Left ventricle myocardium superior (tissue), 1 donor: ENCODE data around the gene ZNF385A. TPM values are rescaled to one million over a fixed set of nuclear protein-coding genes. Genes with fewer than 3 reads are reported as not detected.
A peak's percentile ranks its signal among the peaks of the same experiment; 100 is the strongest.
"Not testable (repeated sequence)": the region's sequence is repeated elsewhere in the genome, so short reads cannot be mapped to it uniquely, and the experiment has no call there.

Experiments used
- ATAC-seq: fragments of 200-7000 bp; cut with Tn5 transposase; one replicate; pipeline ENCODE4 v1.9.1; 2020; ENCODE audit warnings: mild to moderate bottlenecking, moderate library complexity
- DNase-seq: peaks from one replicate; pipeline ENCODE4 v3.0.0-alpha.2; 2020
- intact Hi-C: fragments of 100-400 bp; cut with micrococcal nuclease; formaldehyde crosslinking; loops from one replicate; pipeline ENCODE4 v1.11.0; 2022
- total RNA-seq: library from RNA; stranded (reverse); fragmentation: NEBNext Ultra II Directional; extraction: Animal tissue kit (Norgen Biotek cat#: 25700); gene quantifications from one replicate; pipeline ENCODE4 v1.2.1, GENCODE V29; 2021
- donor health status: DM: no; HTN: yes; CAD: no; lungs with severe emphysema.

Gene ZNF385A
- total RNA-seq, 1 donor from 2014 or later: 7.7 TPM

DNA sequence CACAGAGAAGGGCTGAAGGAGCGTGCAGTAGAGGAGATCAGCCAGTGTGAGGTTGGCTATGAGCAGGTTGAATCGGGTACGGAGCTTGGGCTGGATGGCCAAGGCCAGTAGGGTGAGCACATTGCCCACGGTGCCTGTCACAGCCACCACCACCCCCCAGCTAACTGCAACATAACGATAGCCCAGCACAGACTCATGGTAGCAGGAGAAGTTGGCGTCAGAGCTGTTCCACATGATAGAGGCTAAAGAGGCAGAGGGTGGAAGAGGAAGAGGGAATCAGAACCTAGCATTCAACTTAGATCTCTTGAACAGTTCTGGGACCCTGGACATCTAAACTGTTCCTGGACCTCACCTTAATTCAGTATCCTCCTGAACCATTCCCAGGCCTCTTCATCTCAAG lies 20.9 kb downstream of the ZNF385A start:
- ATAC-seq (no peak), DNase-seq (no peak)
- intact Hi-C loops: loop anchor here (5.0 kb wide), 1 partner anchor 146 kb away; no protein-coding TSS in a partner anchor

DNA sequence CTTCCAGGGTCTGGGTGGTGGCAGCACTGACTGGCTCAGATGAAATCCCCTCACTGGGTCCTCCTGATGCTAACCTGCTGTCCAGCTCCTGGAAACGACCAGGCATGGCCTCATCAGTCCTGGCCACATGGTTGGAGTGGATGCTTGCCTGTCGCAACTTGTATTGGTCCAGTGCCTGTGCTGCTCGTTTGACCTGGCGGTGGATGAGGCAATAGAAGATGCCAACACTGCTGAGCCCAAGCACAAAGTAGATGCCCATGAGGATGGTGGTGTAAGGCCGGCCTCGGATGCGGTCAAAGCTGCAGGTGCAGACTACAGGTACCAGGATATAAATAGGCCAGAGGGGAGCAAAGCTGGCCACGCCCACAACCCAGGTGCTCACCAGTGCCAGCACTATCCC lies 21.5 kb downstream of the ZNF385A start:
- DNase-seq (no peak), ATAC-seq (no peak)
- intact Hi-C loops: loop anchor here (5.0 kb wide), 1 partner anchor 146 kb away; no protein-coding TSS in a partner anchor

DNA sequence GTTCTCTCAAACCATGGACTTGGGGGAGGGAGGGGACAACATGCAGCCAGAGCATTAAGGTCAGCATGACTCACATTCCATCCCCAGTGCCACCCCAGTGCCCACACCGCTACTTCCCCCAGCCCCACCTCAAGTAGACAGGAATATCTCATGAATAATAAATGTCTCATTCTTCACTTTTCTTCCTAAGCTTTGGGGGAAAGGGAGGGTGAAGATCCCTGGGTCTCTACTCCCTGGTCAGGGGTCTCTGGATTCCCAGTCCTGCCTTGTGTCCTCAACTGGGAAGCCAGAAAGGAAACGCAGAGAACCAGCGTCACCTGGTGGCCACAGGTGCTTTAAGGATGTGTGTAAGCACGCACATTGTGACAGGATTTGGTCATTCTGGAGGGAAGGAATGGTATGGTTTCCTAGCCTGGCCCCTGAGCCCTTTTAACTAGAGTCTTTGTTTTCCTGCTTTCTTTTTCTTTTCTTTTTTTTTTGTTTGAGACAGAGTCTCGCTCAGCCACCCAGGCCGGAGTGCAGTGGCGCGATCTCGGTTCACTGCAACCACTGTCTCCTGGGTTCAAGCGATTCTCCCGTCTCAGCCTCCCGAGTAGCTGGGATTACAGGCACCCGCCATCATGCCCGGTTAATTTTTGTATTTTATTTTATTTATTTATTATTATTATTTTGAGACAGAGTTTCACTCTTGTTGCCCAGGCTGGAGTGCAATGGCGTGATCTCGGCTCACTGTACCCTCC lies 23.6 kb downstream of the ZNF385A start:
- DNase-seq (peak; percentile 85), ATAC-seq (peak; percentile 21)
- intact Hi-C loops: loop anchor here (5.0 kb wide), 1 partner anchor 144 kb away; no protein-coding TSS in a partner anchor

DNA sequence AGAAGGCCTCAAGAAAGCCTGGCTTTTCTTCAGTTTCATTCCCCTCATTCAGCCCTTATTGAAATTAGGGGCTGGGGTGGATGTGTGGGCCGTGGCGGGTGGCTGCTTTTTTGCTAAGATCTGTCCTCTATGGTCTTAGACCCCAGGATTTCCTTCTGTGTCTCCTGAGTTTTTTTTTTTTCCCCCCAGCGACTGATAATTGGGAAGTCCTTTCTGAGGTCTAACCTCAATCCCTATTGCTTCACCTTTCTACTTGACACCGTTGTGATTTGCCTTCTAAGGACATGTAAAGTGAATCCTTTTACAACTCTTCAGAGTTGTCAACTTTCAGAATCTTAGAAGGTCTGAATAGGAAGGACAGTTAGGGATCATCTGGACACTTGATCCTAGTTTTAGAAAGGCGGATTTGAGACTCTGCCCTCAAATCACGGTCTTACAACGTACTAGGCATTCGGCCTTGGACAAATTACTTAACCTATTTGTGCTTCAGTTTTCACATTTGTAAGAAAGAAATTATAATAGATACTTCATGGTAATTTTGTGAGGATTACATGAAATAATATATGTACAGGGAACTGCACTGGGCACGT lies 24.7 kb downstream of the ZNF385A start:
- intact Hi-C loops: loop anchor here (5.0 kb wide), 1 partner anchor 143 kb away; no protein-coding TSS in a partner anchor
- no peak for ATAC-seq
- no peak for DNase-seq

DNA sequence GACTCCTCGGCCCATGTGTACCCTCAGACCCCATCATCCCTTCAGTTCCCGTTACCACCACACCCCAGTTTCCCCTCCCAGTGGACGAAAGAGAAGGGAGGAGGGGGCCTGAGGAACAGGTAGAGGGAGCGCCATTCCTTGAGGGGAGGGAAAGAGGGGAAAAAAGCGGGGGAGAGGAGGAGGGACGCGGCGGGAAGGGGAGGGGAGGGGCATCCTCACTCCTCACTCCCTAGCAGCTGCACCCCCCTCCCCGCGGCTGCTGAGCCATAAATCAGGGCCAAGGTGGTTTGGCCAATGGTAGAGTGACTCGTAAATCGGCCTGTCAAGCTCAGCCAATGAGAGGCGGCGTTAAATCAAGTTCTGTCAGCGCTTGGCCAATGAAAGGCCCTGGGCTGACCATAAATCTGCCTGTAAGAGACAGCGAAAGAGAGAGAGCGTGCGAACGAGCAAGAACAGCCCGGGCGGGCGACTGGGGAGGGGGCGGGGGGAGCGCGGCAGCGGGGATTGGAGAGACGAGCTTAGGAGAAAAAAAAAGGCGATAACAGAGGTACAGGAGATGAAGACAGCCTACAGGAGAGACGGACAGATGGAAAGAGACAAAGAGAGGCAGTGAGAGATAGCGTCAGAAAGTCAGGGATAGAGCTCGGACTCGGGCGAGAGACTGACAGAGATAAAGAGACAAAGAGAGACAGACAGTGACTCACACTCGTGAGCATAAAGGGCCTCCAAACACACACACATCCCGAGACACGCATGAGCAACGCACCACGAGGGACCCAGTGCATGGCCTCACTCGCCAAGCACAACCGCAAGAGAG lies 25.4 kb downstream of the ZNF385A start:
- peak; percentile 96 for ATAC-seq
- peak; percentile 95 for DNase-seq
- intact Hi-C loops: no loop called here

DNA sequence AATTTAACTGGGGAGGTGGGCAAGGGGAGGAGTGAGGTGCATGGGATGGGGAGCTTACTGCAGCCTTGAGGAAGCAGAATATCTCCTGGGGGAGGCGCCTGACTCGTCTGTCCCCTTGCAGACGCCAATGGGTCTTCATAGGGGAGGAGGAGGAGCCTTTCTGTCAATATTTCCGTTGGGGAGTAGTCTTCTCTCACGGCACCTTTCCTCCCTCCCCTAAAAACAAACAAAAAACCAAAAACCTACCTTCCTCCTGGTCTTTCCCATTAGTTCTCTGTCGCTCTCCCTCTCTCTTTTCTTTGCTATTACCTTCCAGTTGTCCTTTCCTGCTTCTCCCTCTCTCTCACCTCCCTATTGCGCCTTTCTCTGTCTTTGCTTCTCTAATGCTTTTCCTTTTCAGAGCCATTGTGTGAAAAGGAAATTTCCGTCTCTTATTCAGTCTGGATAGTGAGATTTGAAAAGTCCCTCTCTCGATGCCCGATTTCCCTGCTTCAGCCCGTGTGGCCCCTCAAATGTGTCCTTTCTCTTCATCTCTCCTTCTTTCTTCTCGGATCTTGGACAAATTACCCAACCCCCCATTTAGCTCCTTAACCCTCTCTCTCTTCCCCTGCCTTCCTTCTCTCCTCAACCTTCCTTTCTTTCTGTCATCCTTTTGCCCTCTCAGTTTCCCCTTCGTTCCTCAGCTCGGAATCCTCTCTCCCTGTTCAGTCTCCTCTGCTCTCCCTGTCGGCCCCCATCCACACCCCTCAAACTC lies 26.2 kb downstream of the ZNF385A start:
- DNase-seq: no peak
- intact Hi-C loops: no loop called here
- no peak for ATAC-seq

DNA sequence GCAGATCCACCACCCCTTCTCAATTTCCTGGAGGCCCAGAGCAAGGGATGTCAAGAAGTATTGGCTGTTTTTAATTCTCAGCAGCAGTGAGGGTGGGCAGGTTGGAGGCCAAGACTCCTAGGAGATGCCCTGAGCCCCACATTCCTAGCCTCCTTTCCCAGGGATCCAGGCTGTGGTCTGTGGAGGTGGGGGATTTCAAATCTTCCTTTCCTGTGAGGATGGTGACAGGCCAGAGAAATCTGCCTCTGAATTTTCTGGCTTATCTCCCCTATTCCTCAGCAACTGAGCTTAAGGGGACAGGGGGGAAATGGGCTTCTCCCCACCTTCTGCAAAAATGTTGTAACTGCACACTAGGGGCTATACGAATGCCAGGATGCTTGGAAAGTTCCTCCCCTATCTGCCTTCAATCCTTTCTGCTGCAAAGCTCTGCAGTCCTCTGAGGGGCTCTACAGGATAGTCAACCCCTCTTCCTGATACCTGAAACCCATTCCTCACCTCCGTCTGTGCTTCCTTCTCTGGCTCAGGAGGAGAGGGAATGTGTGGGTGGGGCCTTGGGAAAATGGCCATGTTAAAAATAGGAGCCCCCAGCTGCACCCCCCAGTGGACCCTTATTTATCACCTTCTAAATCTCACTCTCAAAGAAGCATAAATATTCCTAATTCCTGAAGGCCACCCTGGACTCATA lies 26.9 kb downstream of the ZNF385A start:
- DNase-seq (no peak), ATAC-seq (no peak)
- intact Hi-C loops: no loop called here

DNA sequence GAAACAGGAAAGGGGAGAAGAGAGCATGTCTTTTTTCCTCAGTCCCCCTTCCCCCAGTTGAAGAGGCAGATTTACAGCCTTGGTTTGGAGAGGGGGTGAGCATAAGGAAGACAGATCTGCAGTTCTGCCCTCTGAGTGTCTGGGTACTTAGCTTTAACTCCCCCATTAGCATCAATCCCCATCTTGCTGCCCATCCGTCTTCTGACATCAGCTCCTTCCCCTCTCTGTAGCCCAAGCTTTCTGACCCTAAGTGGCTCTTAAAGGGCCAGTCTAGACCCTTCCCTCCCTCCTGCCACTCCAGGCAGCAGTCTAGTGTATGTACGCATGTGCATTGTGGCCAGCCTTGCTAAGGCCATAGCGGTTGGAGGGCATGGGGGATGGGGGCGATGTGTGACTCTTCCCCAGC lies 27.6 kb downstream of the ZNF385A start:
- DNase-seq (no peak), ATAC-seq (no peak)
- intact Hi-C loops: no loop called here

DNA sequence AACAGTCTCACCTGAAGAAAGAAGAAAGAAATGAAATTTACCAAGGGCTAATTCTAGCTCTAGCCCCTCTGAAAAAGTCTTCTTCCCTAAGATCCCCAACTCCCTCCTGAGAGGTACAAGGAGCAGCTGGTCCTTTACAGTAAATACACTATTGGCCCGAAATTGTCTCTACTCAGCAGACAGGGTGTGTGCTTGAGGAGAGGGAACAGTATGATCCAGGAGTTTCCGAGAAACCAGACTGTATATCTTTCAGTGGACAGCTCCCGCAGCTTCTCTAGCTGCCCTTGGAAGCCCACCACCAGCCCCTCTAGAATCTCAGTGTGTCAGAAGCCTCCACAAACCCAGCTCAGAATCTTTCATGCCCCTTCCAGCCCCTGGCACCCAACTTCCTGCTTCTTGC lies 28.3 kb downstream of the ZNF385A start:
- no peak for ATAC-seq
- intact Hi-C loops: no loop called here

DNA sequence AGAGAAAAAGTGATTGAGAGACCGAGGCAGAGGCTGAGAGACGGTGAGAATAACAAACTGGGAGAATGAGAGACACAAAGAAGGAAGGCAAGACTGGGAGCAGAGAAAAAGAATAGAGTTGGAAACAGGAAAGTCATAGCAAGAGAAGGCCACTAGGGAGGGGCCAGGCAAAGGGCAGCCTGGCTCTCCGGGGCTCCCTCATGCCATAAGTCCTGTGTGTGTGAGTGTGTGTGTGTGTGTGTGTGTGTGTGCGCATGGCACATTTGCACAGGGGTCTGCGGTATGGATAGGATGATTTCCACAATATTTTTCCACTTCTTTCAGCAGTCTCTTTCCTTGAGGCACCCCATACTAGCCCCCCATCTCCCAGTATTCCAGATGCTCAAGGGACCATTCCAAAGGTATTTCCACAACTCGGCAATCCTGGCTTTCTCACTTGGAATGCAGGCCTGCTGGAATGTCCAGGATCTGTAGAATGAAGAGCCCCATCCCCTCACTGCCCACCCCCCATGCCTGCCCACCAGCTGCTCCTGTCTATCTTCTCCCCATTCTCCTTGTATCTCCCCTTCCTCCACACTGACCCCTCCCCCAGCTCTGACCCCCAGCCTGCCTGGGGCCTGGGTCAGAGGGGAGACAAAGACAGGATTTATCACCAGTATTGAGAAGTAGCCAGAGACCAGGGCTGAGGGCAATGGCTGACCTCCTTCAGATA lies 29.3 kb downstream of the ZNF385A start:
- ATAC-seq: no peak
- intact Hi-C loops: no loop called here
- DNase-seq: no peak

More for the DNA sequence above, 28.3 kb downstream of the ZNF385A start:
- no peak for DNase-seq

DNA sequence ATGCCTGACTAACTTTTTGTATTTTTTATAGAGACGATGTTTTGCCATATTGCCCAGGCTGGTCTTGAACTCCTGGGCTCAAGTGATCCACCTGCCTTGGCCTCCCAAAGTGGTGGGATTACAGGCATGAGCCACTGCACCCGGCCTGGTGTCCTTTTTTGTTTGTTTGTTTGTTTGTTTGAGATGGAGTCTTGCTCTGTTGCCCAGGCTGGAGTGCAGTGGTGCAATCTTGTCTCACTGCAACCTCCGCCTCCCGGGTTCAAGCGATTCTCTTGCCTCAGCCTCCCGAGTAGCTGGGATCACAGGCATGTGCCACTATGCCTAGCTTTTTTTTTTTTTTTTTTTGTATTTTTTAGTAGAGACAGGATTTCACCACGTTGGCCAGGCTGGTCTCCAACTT lies 30.3 kb downstream of the ZNF385A start:
- DNase-seq, ATAC-seq, intact Hi-C loops: not testable (repeated sequence)

DNA sequence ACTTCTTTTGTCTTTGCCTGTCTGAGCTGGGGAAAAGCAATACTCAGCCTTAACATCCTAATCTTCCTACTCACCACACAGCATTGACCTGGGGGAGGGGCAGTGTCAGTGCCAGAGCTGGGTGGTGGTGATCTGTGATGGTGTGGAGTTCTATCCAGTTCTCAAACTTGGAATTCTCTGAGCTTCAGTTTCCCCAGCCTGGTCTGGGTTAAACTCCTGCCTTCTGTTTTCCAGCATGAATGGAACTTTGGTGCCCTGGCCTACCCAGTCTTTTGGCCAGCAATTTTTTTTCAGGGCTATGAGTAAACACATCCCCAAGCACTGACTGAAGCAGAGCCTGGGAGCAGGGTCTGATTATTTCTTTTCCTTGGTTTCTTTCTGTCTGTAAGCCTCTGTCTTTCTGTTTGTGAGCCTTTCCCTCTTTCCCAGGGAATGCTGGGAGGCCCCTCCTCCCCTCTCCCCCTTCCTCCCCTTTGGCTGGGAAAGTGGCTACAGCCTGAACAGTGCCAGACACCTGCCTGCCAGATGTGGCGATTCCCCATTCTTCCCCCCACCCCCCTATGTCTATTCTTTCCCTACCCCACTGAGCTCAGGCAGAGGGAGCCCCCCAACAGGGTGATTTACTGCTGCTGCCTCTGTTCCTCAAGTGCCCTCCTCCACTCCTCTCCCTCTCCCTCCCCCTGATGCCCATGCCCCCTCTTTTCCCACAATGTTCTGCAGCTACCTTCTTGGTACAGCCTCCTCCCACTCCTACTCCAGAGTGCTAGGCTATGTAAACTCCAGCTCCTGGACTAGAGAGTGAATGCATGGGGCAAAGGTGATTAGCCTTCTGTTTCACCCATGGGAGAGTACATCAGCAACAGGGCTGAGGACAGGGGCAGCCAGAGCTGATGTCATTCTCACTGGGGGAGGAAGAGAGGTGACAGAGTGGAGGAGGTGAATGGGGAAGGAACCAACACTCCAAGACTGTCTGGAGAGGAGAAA lies 31.4 kb downstream of the ZNF385A start:
- DNase-seq (no peak), ATAC-seq (peak; percentile 61)
- intact Hi-C loops: no loop called here

DNA sequence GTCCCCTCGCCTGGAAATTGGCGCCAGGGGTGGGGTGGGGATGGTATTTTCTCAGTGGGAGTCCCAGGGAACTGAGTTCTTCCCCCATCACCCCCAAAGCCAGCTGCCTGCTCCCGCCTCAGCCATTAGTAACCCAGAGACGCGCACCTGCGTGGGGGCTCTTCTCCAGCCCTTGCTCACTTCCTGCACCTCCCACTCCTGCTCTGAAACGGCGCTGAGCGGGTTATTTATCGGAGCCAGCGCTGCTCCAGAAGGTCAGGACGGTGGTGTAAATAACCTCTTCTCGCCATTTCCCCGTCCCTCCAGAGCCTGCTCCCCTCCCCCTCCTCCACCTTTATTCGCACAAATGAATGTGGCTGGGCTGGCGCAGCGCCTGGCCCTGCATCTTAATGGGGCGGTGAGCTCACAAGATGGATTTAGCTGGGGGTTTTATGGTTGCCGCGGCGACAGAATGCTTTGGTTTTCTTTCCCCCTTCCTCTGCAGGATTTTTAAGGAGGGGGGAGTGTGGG lies 32.5 kb downstream of the ZNF385A start:
- intact Hi-C loops: no loop called here
- peak; percentile 84 for ATAC-seq
- peak; percentile 76 for DNase-seq

DNA sequence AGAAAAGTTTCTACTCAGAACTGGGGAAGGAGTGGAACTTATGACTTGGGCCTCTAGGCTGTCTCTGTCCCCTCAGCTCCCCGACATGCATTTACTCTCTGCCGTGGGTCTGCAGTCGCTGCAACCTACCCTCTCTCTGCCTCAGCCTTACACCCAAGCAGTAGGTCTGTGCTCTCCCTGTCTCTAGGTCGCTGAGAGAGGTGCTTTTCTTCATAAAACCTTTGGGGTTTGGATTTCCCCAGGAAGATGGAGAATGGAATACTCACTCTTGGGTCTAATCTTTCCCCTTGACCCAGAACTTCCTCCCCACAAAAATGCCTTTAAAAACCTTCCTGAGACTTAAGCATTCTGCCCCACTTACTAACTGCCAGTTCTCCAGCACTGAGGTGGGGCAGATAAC lies 33.2 kb downstream of the ZNF385A start:
- intact Hi-C loops: no loop called here

DNA sequence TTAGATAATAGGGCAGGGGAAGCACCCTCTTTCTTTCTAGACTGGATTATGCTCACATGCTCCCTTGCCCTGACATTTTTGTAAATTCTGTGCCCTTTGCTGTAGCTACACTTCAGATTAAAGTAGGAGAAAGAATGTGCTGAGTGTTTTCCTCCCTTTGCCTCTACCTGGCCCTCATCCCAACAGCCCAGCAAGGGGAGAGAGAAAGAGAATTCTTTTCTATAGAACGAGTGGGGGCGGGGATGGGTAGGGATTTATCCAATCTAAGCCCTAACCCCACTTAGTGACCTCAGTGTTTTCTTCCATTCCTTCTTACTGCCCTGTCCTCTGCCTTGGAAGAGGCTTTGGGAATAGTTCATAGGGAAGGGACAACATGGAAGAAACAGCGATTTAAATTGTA lies 33.8 kb downstream of the ZNF385A start:
- ATAC-seq: no peak
- no peak for DNase-seq
- intact Hi-C loops: no loop called here

More for the DNA sequence above, 33.2 kb downstream of the ZNF385A start:
- ATAC-seq (peak; percentile 16), DNase-seq (no peak)

DNA sequence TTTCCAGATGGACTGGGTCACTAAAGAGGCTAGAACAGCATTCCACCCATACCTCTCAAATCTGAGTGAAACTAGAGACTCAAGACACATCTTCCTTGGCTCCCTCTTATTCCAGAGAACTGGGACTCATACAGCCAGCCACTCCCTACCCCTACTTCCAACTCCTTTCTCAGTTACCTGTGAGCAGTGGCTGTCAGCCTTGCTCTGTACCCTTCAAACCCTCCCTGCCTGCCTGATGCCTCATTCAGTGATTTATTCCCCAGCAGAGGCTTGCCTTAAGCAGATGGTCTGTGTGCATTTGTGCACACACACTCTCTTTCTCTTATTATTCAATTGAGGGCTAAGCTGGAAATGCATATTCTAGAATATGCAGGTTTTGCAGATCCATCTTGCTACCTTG lies 34.9 kb downstream of the ZNF385A start:
- intact Hi-C loops: no loop called here
- DNase-seq (no peak), ATAC-seq (no peak)

DNA sequence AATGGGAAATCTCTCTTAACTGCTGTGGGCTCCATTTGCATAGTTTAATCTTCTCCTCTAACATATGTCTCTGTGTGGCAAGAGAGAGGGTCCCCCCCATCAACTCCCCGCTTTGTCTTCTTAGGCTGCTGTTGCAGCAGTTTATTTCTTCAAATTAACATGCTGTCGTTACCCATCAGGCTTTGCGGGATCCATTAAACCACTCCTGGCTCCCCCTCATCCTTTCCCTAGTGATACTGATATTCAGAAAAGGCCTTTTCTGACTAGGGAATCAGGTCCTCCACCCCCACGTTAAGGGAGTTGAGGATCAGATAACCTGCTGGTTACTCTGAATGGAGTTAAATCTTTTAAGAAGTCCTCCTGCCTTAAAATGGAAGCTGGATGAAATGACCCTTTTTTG lies 35.5 kb downstream of the ZNF385A start:
- intact Hi-C loops: no loop called here
- no peak for ATAC-seq
- no peak for DNase-seq
